ENCODE measurements around the gene B4GALT4.

B4GALT4 gene

DNA sequence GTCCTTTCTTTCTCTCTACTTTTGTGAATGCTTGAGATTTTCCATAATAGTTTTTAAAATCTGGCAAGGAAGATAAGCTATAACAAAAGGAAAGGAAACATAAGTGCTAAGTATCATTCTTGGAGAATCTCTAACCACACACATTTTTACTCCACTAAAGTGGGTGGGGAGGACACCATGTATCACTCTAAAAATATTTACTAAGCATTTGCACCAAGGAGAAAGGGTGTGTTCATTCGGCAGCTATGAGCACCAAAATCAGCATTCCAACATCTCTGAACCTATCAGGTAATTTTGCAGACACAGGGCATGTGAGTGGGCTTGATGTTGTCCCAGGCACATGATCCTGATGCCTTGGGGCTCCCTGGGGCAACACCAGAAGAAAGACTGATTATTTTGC, 5.5 kb downstream of the B4GALT4 start:
- DNase-seq (ENCODE audit: extremely low read depth, low read depth), result no peak
- TF ChIP-seq, protein P1, sequence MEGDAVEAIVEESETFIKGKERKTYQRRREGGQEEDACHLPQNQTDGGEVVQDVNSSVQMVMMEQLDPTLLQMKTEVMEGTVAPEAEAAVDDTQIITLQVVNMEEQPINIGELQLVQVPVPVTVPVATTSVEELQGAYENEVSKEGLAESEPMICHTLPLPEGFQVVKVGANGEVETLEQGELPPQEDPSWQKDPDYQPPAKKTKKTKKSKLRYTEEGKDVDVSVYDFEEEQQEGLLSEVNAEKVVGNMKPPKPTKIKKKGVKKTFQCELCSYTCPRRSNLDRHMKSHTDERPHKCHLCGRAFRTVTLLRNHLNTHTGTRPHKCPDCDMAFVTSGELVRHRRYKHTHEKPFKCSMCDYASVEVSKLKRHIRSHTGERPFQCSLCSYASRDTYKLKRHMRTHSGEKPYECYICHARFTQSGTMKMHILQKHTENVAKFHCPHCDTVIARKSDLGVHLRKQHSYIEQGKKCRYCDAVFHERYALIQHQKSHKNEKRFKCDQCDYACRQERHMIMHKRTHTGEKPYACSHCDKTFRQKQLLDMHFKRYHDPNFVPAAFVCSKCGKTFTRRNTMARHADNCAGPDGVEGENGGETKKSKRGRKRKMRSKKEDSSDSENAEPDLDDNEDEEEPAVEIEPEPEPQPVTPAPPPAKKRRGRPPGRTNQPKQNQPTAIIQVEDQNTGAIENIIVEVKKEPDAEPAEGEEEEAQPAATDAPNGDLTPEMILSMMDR (IDR thresholded peaks at IDR 0.05; ENCODE audit: low read depth, low read length), result no peak

DNA sequence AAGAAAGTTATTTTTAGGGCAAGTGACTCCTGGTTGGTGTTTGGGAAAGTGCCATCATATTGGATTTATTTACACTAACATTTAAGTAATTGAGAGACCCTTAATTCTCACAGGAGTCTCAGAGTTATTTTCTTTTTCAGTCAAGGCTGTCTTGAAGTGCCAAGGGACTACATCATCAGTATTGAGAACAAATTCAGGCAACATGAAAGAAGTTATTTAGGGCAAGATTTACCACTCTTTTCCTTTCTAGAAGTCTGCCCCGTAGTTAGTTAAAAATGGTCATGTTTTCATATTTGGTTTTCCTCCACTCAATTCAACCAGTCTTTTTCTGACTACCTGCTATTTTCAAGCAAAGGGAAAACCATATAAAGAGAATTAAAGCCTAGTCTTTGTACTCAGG, 6.1 kb downstream of the B4GALT4 start:
- TF ChIP-seq, protein P1 (IDR thresholded peaks at IDR 0.05; ENCODE audit: low read depth, low read length), result no peak
- DNase-seq (ENCODE audit: extremely low read depth, low read depth), result no peak

DNA sequence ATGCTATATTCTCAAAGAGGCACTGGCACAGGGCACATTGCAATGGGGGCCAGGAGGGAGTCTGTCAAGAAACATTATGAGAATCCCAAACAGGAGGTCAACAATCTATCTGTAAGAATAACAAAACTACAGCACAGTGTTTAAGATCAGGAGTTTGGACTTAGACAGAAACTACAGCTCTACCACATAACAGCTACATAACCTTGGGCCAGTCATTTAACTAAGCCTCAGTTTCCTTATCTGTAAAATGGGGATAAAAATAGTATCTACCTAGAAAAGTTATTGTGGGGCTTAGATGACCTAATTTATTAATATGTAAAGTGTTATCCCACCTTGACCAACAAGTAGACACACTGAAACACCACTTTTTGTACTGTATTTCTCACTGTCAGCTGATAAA, 9.9 kb downstream of the B4GALT4 start:
- no peak for DNase-seq (ENCODE audit: extremely low read depth, low read depth)
- TF ChIP-seq, protein P1 (IDR thresholded peaks at IDR 0.05; ENCODE audit: low read depth, low read length), result no peak

DNA sequence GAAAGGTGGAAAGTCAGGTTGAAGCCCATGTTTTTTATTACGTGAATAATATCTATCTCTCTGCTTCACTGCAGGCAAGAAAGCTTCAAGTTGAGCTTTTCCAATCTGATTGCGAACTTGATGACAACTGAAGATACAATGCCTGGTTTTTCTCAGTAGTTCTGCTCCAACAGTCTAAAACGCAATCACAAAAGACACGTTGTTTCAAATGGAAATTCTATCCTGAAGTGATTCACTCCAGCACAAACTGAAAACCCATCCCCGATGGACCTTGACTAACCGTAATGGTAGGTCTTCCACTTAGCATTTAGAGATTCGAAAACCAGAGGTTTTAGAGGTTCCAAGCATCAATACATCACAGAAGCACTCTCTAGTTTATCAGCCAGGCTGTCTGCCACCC, 10.6 kb downstream of the B4GALT4 start:
- TF ChIP-seq, protein P1 (IDR thresholded peaks at IDR 0.05; ENCODE audit: low read depth, low read length), result no peak
- no peak for DNase-seq (ENCODE audit: extremely low read depth, low read depth)

DNA sequence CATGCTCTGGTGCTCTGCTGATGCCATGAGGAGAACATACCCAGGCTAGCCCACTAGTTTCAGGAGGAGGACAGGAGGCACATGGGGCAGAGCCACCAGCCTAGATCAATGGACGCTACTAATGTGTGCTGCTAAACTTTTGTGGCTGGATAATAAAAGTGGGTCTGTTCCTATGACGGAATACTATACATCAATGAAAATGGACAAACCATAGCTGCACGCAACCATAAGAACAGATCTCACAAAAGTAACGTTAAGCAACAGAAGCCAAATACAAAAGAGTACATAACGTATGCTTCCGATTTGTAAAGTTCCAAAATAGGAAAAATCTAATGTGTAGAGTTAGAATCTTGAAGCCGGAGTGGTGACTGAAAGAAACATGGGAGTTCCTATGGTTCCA, 11.5 kb downstream of the B4GALT4 start:
- no peak for DNase-seq (ENCODE audit: extremely low read depth, low read depth)
- TF ChIP-seq, protein P1 (IDR thresholded peaks at IDR 0.05; ENCODE audit: low read depth, low read length), result no peak

DNA sequence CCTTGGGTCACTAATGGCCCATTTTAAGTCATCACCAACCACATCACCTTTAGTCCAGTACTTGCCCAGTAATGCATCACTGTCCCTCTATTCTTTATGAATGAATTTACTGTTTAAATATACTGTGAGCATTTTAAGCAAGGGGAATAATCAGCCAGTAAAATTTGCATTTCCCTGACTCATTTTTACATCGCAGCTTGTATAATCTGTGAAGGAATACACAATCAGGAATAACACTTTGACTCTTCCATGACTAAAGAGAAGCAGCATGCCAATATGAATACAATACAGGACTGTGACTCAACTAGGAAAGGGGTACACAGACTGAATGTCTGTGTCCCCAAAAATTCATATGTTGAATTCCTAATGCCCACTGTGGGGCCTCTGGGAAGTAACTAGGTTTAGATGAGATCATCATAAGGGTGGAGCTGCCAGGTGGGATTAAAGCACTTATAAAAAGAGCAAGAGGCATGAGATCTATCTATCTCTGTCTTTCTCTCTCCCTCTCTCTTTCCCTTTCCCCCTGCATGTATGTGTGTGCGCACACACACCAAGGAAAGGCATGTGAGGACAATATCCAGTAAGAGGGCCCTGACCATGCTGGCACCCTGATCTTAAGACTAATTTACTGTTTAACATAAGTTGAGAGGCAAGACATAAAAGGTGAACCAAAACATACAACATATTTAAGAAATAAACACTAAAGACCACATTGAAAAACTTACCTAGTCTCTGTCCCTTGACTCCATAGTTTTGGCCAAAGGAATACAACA, 12.1 kb downstream of the B4GALT4 start:
- no peak for DNase-seq (ENCODE audit: extremely low read depth, low read depth)
- TF ChIP-seq, protein P1 (IDR thresholded peaks at IDR 0.05; ENCODE audit: low read depth, low read length), result no peak

DNA sequence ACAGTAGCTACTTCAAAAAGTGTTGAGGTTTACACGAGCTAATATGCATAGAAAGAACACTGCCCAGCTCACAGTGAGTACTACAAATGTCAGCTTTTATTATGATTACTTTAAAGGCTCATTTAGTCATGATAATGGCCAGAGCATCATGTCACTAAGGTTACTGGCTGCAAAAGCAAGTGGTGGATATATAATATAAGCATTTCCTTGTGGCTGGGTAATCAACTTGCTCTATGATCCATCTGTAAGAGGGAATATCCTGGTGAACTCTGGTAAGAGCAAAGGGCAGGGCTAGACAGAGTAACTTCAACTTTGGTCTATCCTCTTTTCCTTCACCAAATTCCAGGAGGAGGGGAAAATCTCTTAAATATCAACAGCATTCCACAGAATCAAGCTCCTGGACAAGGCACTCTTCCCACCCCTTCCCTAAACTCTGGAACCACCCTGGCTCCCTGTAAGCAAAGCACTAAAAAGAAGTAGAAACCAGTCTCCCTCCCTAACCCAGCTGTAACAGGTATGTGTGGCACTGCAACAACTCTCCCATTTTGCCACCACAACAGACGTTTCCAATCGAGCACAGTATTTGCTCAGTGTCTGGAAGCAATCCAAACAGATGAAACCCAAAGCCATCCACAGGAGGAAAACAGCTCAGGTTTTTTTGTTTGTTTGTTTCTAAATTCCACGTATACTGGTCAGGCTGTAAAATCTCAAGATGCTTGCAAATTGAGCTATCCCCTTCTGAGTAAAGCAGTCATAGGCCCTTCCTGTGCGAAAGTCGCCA, 13.4 kb downstream of the B4GALT4 start:
- TF ChIP-seq, protein P1 (IDR thresholded peaks at IDR 0.05; ENCODE audit: low read depth, low read length), result no peak

More for the DNA sequence above, 13.4 kb downstream of the B4GALT4 start:
- no peak for DNase-seq (ENCODE audit: extremely low read depth, low read depth)
